ENCODE measurements around the gene FKBP1A. TPM values are rescaled to one million over a fixed set of nuclear protein-coding genes. Genes with fewer than 3 reads are reported as not detected.

The FKBP1A gene
- total and polyA plus RNA-seq, 2 of the 4 experiments (the other 2 are of a cell fraction) = 120 to 528 TPM

- in situ Hi-C loops (cut with MboI; ENCODE audit: low sequenced_read_pairs) (loop anchor here (25.0 kb wide), 1 partner anchor 499 kb away; no protein-coding TSS in a partner anchor), dilution Hi-C loops (cut with HindIII; ENCODE audit: low sequenced_read_pairs, unreplicated experiment) (no loop called here), intact Hi-C loops (cut with micrococcal nuclease) (no loop called here)
- Histone ChIP-seq H3K18ac (ENCODE audit: low read depth, low read length) (no peak overlapping the region), H3K27ac (ENCODE audit: insufficient read depth, low read length) (no peak overlapping the region), H3K4me1 (ENCODE audit: control insufficient read depth, insufficient read depth, low read length) (peaks cover 19% of the 10 kb centered on the region), H3K9ac (ENCODE audit: low read depth, low read length) (no peak overlapping the region), H4K8ac (ENCODE audit: low read depth in 2 of 2, low read length in 2 of 2) (no peak overlapping the region), H3K14ac (replicated peaks; ENCODE audit: low read depth, low read length) (no peak overlapping the region), H3K4ac (ENCODE audit: low read depth, low read length) (no peak overlapping the region; the same call in 1 of the 2 replicates), H3K56ac (ENCODE audit: extremely low read depth, insufficient read depth, low read length) (no peak overlapping the region), H2AK5ac (ENCODE audit: low read depth, low read length) (no peak overlapping the region), H3K36me3 (ENCODE audit: control insufficient read depth, insufficient read depth, low read length) (peaks cover 3% of the 10 kb centered on the region; the same call in 1 of the 2 replicates), H2BK120ac (ENCODE audit: low read depth, low read length) (no peak overlapping the region), H3K9me3 (ENCODE audit: control insufficient read depth, insufficient read depth, low read length) (no peaks in the 10 kb centered on the region), H3K4me3 (ENCODE audit: insufficient read depth, low read depth, low read length) (no peak overlapping the region), H3K23ac (ENCODE audit: low read depth, low read length) (no peak overlapping the region), H2BK20ac (ENCODE audit: low read depth, low read length) (no peak overlapping the region), H4K5ac (ENCODE audit: low read depth, low read length) (no peak overlapping the region), H3K79me1 (ENCODE audit: low read depth in 1 of 2, low read length in 2 of 2) (peaks cover 14 to 67% of the 10 kb centered on the region in 2 experiments), H2AFZ (replicated peaks; ENCODE audit: low read length, poor library complexity) (no peak overlapping the region), H2AK9ac (replicated peaks; ENCODE audit: low read depth, low read length, poor library complexity) (no peak overlapping the region), H2BK5ac (ENCODE audit: low read depth, low read length, poor library complexity, severe bottlenecking) (no peak overlapping the region), H3K27me3 (ENCODE audit: control insufficient read depth, insufficient read depth, low read length) (no peaks in the 10 kb centered on the region), H3K9me1 (ENCODE audit: insufficient read depth, low read length) (peaks cover 35% of the 10 kb centered on the region), H4K20me1 (ENCODE audit: insufficient read depth, low read length) (peaks cover 13% of the 10 kb centered on the region), H3K4me2 (ENCODE audit: low read depth, low read length) (no peak overlapping the region), H2BK15ac (ENCODE audit: low read depth, low read length) (no peak overlapping the region), H4K91ac (ENCODE audit: insufficient read depth, low read depth, low read length) (no peak overlapping the region)
- ATAC-seq (ENCODE audit: low read depth) (no peak), DNase-seq (no peak)
- BruUV-seq (replicated peaks) = no TSS peak
- WGBS, 2 experiments (ENCODE audit: extremely low coverage in 2 of 2, insufficient read length in 1 of 2) = no CpG with 5 or more reads among the region's 5 CpGs
- CTCF ChIA-PET = no interaction called here
- no peak for TF ChIP-seq CHD1 (IDR thresholded peaks at IDR 0.05; ENCODE audit: low read depth, low read length)
- TF ChIP-seq CTCF (conservative IDR thresholded peaks at IDR 0.05; ENCODE audit: low read depth, low read length) = no peak
- TF ChIP-seq MXI1 (IDR thresholded peaks at IDR 0.05; ENCODE audit: borderline replicate concordance, low read depth, low read length) = no peak
- TF ChIP-seq CEBPB (IDR thresholded peaks at IDR 0.05; ENCODE audit: low read depth, low read length) = no peak
- TF ChIP-seq NFE2L2 (IDR thresholded peaks at IDR 0.05; ENCODE audit: low read depth, low read length) = no peak
- TF ChIP-seq FOS (IDR thresholded peaks at IDR 0.05; ENCODE audit: low read depth, low read length) = no peak
- TF ChIP-seq, protein P1, sequence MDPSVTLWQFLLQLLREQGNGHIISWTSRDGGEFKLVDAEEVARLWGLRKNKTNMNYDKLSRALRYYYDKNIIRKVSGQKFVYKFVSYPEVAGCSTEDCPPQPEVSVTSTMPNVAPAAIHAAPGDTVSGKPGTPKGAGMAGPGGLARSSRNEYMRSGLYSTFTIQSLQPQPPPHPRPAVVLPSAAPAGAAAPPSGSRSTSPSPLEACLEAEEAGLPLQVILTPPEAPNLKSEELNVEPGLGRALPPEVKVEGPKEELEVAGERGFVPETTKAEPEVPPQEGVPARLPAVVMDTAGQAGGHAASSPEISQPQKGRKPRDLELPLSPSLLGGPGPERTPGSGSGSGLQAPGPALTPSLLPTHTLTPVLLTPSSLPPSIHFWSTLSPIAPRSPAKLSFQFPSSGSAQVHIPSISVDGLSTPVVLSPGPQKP (IDR thresholded peaks at IDR 0.05; ENCODE audit: borderline replicate concordance, low read depth, low read length) = no peak
- TF ChIP-seq RCOR1 (IDR thresholded peaks at IDR 0.05; ENCODE audit: insufficient replicate concordance, low read length) = no peak
- no peak for TF ChIP-seq MAFK (IDR thresholded peaks at IDR 0.05; ENCODE audit: low read depth, low read length)
- TF ChIP-seq POLR2A (IDR thresholded peaks at IDR 0.05; ENCODE audit: low read depth, low read length) = no peak
- TF ChIP-seq, protein P2, sequence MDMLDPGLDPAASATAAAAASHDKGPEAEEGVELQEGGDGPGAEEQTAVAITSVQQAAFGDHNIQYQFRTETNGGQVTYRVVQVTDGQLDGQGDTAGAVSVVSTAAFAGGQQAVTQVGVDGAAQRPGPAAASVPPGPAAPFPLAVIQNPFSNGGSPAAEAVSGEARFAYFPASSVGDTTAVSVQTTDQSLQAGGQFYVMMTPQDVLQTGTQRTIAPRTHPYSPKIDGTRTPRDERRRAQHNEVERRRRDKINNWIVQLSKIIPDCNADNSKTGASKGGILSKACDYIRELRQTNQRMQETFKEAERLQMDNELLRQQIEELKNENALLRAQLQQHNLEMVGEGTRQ (IDR thresholded peaks at IDR 0.05; ENCODE audit: low read depth, low read length) = no peak
- no peak for TF ChIP-seq SMC3 (IDR thresholded peaks at IDR 0.05; ENCODE audit: low read depth, low read length)
- no peak for TF ChIP-seq RAD21 (IDR thresholded peaks at IDR 0.05; ENCODE audit: low read length)
- POLR2A ChIA-PET (ENCODE audit: unreplicated experiment) = no interaction called here
These were observed 54.8 kb downstream of the FKBP1A start for GRCh38 chr20:1338096-1338495.
